AML-193 (cell line): ENCODE results near the gene THBS1.

Experiments
- DNase-seq, 2 experiments: peaks; one replicate each; lab custom pipeline; 2025; lab: John Stamatoyannopoulos, UW

The THBS1 gene

GRCh38 chr15:39589193-39589814 lies 8.4 kb downstream of the THBS1 start:
- no peak for DNase-seq

DNA sequence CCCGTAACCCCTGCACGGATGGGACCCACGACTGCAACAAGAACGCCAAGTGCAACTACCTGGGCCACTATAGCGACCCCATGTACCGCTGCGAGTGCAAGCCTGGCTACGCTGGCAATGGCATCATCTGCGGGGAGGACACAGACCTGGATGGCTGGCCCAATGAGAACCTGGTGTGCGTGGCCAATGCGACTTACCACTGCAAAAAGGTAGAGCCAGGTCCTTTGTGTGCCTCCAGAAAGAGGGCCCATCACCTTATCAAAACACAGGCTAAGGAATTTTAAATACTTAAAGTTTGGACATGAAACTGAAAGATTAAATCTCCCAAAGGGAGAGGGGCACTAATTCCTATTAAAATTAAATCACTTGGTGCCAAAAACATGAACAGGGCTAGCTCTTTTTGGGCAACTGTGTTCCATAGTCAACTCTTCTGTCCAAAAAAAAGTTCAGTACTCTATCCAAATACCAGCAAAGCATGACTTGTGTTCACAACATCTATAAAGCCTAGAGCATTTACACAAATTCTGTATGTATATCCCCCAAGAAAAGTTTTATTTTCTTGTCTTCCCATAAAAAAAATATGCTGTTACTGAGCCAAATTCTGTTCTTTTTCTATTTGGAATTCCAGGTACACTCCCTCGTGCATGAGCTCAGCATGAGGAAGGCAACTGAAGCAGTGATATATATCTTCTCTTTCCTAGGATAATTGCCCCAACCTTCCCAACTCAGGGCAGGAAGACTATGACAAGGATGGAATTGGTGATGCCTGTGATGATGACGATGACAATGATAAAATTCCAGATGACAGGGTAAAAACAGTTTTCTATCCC lies 9.2 kb downstream of the THBS1 start:
- no peak for DNase-seq

DNA sequence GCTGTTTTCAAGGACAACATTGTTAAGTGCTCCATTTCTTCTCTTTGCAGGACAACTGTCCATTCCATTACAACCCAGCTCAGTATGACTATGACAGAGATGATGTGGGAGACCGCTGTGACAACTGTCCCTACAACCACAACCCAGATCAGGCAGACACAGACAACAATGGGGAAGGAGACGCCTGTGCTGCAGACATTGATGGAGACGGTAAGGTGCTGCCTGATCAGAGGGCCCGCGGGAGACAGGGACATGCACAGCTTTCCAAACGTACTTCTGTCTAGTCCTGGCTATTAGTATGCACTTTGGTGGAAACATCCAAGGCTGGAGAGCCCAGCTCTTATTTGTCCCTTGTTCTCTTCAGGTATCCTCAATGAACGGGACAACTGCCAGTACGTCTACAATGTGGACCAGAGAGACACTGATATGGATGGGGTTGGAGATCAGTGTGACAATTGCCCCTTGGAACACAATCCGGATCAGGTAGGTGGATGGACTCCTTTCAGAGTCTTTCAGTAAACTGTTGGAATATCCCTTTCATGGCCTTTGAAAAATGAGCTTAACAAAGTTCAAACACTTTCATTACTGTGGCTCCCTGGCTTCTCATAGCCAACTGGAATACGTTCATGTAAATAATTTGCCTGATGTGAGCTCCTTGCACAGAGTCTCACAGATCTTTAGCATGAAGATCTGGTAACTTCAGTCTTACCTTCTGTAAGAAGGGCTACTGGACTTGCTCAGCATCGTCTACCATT lies 10.4 kb downstream of the THBS1 start:
- DNase-seq = no peak

DNA sequence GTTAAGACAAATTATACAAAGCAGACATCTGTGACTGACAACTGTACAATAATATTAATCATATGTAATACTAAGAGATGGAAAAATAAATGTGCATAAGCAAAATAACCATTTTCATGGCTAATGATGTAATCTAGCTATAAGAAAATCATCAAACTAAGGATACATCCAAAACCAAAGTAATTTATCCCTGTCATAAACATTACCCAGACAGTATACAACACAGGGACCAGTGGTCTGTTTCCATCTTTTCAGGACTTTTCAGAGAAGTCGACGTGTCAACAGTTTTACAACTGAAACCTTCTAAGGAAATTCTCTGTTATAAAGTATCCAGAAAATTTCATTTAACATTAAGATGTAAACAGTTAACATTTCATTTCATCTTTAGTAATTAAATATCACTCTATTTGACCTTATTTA lies 11.0 kb downstream of the THBS1 start:
- DNase-seq = no peak

DNA sequence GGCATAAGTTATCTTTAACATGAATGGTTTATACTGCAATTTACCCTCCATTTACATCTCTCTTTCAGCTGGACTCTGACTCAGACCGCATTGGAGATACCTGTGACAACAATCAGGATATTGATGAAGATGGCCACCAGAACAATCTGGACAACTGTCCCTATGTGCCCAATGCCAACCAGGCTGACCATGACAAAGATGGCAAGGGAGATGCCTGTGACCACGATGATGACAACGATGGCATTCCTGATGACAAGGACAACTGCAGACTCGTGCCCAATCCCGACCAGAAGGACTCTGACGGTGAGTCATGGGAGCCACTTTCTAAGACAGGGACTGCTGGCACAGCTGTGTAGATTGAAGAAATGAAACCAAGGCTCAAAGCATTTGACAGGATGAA lies 11.6 kb downstream of the THBS1 start:
- no peak for DNase-seq

DNA sequence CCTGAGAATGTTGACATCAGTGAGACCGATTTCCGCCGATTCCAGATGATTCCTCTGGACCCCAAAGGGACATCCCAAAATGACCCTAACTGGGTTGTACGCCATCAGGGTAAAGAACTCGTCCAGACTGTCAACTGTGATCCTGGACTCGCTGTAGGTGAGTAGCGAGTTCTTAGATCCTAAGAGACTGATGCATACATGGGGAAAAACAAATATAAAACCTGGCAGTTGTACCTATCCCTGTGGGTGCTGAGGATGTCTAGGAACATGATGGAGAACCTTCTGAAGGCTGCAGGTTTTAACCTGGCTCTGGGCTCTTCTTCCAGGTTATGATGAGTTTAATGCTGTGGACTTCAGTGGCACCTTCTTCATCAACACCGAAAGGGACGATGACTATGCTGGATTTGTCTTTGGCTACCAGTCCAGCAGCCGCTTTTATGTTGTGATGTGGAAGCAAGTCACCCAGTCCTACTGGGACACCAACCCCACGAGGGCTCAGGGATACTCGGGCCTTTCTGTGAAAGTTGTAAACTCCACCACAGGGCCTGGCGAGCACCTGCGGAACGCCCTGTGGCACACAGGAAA lies 12.3 kb downstream of the THBS1 start:
- no peak for DNase-seq

GRCh38 chr15:39593656-39594445 lies 13.0 kb downstream of the THBS1 start:
- no peak for DNase-seq

GRCh38 chr15:39594446-39595337 lies 13.8 kb downstream of the THBS1 start:
- no peak for DNase-seq

DNA sequence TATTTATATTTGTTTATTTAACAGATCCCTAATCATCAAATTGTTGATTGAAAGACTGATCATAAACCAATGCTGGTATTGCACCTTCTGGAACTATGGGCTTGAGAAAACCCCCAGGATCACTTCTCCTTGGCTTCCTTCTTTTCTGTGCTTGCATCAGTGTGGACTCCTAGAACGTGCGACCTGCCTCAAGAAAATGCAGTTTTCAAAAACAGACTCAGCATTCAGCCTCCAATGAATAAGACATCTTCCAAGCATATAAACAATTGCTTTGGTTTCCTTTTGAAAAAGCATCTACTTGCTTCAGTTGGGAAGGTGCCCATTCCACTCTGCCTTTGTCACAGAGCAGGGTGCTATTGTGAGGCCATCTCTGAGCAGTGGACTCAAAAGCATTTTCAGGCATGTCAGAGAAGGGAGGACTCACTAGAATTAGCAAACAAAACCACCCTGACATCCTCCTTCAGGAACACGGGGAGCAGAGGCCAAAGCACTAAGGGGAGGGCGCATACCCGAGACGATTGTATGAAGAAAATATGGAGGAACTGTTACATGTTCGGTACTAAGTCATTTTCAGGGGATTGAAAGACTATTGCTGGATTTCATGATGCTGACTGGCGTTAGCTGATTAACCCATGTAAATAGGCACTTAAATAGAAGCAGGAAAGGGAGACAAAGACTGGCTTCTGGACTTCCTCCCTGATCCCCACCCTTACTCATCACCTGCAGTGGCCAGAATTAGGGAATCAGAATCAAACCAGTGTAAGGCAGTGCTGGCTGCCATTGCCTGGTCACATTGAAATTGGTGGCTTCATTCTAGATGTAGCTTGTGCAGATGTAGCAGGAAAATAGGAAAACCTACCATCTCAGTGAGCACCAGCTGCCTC lies 14.7 kb downstream of the THBS1 start:
- no peak for DNase-seq

DNA sequence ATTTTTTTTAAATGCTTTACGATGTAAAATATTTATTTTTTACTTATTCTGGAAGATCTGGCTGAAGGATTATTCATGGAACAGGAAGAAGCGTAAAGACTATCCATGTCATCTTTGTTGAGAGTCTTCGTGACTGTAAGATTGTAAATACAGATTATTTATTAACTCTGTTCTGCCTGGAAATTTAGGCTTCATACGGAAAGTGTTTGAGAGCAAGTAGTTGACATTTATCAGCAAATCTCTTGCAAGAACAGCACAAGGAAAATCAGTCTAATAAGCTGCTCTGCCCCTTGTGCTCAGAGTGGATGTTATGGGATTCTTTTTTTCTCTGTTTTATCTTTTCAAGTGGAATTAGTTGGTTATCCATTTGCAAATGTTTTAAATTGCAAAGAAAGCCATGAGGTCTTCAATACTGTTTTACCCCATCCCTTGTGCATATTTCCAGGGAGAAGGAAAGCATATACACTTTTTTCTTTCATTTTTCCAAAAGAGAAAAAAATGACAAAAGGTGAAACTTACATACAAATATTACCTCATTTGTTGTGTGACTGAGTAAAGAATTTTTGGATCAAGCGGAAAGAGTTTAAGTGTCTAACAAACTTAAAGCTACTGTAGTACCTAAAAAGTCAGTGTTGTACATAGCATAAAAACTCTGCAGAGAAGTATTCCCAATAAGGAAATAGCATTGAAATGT lies 15.6 kb downstream of the THBS1 start:
- no peak for DNase-seq

GRCh38 chr15:39597336-39597735 lies 16.5 kb downstream of the THBS1 start:
- DNase-seq = no peak

DNA sequence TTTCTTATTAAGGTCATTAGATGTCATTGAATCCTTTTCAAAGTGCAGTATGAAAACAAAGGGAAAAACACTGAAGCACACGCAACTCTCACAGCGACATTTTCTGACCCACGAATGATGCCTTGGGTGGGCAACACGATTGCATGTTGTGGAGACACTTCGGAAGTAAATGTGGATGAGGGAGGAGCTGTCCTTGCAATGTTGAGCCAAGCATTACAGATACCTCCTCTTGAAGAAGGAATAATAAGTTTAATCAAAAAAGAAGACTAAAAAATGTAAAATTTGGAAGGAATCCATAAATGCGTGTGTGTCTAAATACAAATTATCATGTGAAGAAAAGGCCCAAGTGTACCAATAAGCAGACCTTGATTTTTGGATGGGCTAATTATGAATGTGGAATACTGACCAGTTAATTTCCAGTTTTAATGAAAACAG lies 16.9 kb downstream of the THBS1 start:
- no peak for DNase-seq

GRCh38 chr15:39598186-39598850 lies 17.4 kb downstream of the THBS1 start:
- no peak for DNase-seq

DNA sequence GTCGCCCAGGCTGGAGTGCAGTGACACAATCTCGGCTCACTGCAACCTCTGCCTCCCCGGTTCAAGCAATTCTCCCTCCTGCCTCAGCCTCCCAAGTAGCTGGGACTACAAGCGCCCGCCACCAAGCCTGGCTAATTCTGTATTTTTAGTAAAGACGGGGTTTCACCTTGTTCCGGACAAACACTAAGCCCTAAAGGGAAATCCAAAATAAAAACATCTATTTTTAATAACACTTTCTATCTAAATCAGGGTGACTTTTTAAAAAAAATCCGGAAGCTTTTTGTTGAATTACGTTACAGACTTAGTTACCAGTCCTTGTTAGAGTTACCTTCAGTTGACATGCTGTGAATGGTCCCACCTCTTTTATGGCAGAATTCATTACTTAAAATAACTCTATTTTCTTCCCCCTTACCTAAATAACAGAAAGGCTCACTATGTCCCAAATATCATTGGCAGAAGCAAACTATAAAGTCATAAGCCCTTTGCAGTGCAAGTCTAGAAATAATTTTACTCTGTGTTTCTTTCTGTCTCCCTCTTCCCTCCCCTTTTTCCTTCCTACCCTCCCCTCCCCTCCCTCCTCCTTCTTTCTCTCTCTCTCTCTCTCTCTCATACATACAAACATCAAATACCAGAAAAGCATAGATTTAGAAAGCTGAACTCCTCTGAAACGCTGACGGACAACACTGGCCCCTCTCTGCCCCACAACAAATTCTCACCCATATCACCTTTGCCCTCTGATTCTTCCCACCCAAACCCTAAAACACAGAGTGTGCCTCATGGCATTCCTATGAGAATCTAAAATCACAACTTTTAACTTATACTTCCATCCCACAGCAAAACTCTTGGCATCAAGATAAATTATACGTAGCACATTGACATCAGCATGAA lies 18.3 kb downstream of the THBS1 start:
- DNase-seq = no peak

GRCh38 chr15:39599871-39600270 lies 19.0 kb downstream of the THBS1 start:
- DNase-seq = no peak

DNA sequence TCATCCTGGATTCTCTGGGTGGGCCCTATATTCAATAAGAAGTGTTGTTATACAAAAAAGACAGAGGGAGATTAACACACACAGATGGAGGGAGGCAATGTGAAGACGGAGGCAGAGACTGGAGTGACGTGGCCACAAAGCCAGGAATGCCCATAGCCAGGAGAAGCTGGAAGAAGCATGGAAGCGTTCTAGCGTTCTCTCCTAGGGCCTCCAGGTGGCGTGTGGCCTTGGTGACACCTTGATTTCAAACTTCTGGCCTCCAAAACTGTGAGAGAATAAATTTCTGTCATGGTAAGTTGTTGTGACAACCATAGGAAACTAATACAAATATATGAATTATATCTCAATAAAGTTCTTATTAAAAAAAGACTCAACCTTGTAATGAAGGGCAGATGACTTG lies 21.3 kb downstream of the THBS1 start:
- no peak for DNase-seq

DNA sequence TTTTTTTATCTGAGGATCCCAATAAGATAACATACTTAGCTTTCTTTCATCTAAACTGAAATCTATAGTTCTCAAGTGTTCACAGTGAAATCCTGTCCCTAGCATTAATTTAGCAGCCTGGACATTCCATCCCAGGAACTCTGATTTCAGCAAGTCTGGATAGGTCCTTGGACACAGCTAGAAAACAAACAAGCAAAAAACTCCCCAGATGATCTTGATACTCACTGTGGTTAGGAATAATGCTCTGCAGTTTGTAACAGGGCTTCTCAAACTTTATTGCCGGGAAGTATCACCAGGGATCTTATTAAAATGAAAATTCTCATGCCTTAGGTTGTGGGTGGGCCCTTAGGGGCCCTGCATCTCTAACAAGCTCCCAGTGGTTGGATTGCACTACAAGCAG lies 24.3 kb downstream of the THBS1 start:
- DNase-seq = no peak
